HUES6 (cell line): ENCODE data around the gene IL17RA.

Experiments used
- H3K27ac ChIP-seq: 2 replicates; pipeline ENCODE4 v1.7.0; 2013; ENCODE audit warnings: low read depth, mild to moderate bottlenecking, low read length, inconsistent platforms
- H3K27me3 ChIP-seq: 2 replicates; pipeline ENCODE4 v1.6.1; 2013; ENCODE audit warnings: low read length; ENCODE audit not compliant: control insufficient read depth, insufficient read depth
- H3K36me3 ChIP-seq: 2 replicates; pipeline ENCODE4 v1.6.1; 2013; ENCODE audit warnings: low read length; ENCODE audit not compliant: control insufficient read depth, insufficient read depth
- H3K4me1 ChIP-seq: 2 replicates; pipeline ENCODE4 v1.6.1; 2013; ENCODE audit warnings: low read length; ENCODE audit not compliant: control insufficient read depth, insufficient read depth
- H3K4me3 ChIP-seq: 2 replicates; pipeline ENCODE4 v1.5.1; 2013; ENCODE audit warnings: low read depth, low read length
- H3K9ac ChIP-seq: one replicate; pipeline ENCODE4 v1.6.1; 2013; ENCODE audit warnings: mild to moderate bottlenecking, low read length
- H3K9me3 ChIP-seq: 2 replicates; pipeline ENCODE4 v1.6.1; 2013; ENCODE audit warnings: low read depth, low read length; ENCODE audit not compliant: control insufficient read depth, insufficient read depth

The IL17RA gene

DNA sequence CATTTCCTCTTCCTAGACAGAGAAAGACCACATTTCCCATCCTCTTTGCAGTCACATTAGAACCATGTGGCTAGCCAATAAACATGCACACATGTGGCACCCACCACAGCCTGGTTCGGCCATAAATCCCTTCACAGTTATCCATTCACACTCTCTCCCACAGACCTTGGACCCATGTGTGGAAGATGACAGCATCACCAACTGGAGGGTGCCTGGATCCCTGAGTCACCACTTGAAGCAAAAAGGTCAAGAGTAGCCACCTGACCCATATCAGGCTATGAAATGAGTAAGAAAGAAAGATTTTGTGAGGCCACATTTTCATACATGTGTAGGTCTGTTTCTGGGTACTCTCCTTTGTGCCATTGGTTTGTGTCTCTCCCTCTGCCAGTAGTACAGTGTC, 45.4 kb downstream of the IL17RA start:
- no peak overlapping the region for H3K4me3 ChIP-seq
- H3K36me3 ChIP-seq = 0 out of 2 replicates have a peak, but pooled peaks cover 3% of the 10 kb centered on the region
- no peaks in the 10 kb centered on the region for H3K9me3 ChIP-seq
- H3K27ac ChIP-seq = no peak overlapping the region
- H3K9ac ChIP-seq = no peak overlapping the region
- peaks cover 5% of the 10 kb centered on the region; the same call in 1 of the 2 replicates for H3K4me1 ChIP-seq
- no peaks in the 10 kb centered on the region for H3K27me3 ChIP-seq

DNA sequence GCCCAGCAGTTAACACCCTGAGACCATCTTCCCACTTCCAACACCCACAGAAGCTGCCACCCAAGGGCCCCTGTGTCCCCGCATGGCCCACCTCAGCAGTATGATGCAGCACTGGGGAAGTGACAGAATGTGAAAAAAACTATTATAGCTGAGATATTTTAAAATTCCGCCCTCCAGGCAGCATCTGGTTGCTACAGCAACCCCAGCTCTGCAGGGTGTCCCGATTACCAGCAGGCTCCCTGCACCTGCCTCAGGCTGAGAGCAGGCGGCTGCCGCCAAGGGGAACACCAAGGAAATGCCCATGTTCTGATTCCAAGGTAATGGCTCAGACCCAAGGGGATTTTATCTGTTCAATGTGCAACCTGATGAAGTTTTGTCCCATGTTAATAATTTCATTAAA, 46.9 kb downstream of the IL17RA start:
- H3K9ac ChIP-seq = no peak overlapping the region
- no peaks in the 10 kb centered on the region for H3K27me3 ChIP-seq
- no peaks in the 10 kb centered on the region for H3K9me3 ChIP-seq
- H3K4me3 ChIP-seq = no peak overlapping the region
- no peak overlapping the region for H3K27ac ChIP-seq
- H3K4me1 ChIP-seq = peaks cover 8% of the 10 kb centered on the region; the same call in 1 of the 2 replicates
- 0 out of 2 replicates have a peak, but pooled peaks cover 3% of the 10 kb centered on the region for H3K36me3 ChIP-seq

GRCh38 chr22:17132112-17132511, 47.3 kb downstream of the IL17RA start:
- Histone ChIP-seq H3K4me3 (no peak overlapping the region), H3K27ac (no peak overlapping the region), H3K27me3 (no peaks in the 10 kb centered on the region), H3K9ac (no peak overlapping the region), H3K36me3 (0 out of 2 replicates have a peak, but pooled peaks cover 6% of the 10 kb centered on the region), H3K9me3 (no peaks in the 10 kb centered on the region), H3K4me1 (peaks cover 8% of the 10 kb centered on the region; the same call in 1 of the 2 replicates)

GRCh38 chr22:17133137-17133536, 48.3 kb downstream of the IL17RA start:
- Histone ChIP-seq H3K4me3 (no peak overlapping the region), H3K36me3 (peaks cover 14% of the 10 kb centered on the region), H3K27ac (no peak overlapping the region), H3K4me1 (peaks cover 8% of the 10 kb centered on the region; the same call in 1 of the 2 replicates), H3K9ac (no peak overlapping the region), H3K9me3 (no peaks in the 10 kb centered on the region), H3K27me3 (no peaks in the 10 kb centered on the region)

GRCh38 chr22:17135153-17135760, 50.5 kb downstream of the IL17RA start:
- no peaks in the 10 kb centered on the region for H3K27me3 ChIP-seq
- peaks cover 8% of the 10 kb centered on the region; the same call in 1 of the 2 replicates for H3K4me1 ChIP-seq
- no peak overlapping the region for H3K9ac ChIP-seq
- no peak overlapping the region for H3K4me3 ChIP-seq
- no peaks in the 10 kb centered on the region for H3K9me3 ChIP-seq
- peaks cover 28% of the 10 kb centered on the region for H3K36me3 ChIP-seq
- no peak overlapping the region for H3K27ac ChIP-seq

GRCh38 chr22:17137170-17137569, 52.4 kb downstream of the IL17RA start:
- H3K9ac ChIP-seq = no peak overlapping the region
- peaks cover 47% of the 10 kb centered on the region for H3K36me3 ChIP-seq
- peaks cover 5% of the 10 kb centered on the region; the same call in 1 of the 2 replicates for H3K4me1 ChIP-seq
- H3K27me3 ChIP-seq = no peaks in the 10 kb centered on the region
- no peaks in the 10 kb centered on the region for H3K9me3 ChIP-seq
- H3K4me3 ChIP-seq = no peak overlapping the region
- H3K27ac ChIP-seq = no peak overlapping the region

DNA sequence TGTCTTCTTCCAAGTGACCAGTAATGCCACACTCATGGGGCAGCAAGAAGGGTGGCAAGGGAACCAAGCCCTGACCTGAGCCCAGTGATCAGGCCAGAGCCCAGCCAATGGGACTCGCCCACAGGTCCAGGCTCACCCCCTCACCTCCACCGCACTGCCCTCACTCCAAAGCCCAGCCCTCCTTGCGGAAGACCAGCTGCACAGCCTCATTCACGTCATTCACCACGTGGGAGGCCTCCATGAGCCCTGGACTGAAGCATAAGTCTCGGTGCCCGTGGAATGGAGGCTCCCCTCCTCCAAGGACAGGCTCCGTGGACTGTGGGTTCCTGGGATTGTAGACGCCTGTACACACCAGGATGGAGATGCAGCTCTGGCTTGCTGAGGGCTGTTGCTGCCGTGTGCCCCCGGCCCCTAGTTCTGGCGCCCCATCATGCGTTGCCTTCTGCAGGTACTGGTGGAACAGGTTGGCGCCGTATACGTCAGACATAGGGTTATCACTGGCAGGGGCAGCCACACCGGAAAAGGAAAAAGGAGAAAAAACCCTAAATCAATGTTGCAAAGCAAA, 53.1 kb downstream of the IL17RA start:
- Histone ChIP-seq H3K4me3 (no peak overlapping the region), H3K9ac (no peak overlapping the region), H3K27me3 (no peaks in the 10 kb centered on the region), H3K9me3 (no peaks in the 10 kb centered on the region), H3K4me1 (peaks cover 4% of the 10 kb centered on the region; the same call in 1 of the 2 replicates), H3K27ac (no peak overlapping the region), H3K36me3 (peaks cover 55% of the 10 kb centered on the region)

DNA sequence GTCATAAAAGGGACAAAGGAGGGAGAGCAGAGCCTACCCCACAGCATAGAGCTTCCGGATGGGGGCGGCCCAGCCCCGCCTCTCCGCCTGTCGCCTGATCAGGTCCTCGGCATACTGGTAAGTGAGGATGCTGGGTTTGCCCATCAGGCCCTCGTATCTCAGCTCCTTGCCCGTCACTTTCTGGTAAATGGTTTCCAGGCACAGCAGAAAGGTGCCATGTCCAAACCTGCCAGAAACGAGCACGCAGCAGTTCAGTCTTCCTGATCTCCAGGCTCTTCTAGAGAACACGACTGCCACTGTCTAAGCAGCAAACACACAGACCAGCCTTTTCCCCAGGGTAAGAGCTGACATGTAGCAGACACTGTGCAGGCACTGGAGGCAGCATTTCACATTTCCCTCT, 53.7 kb downstream of the IL17RA start:
- Histone ChIP-seq H3K27me3 (no peaks in the 10 kb centered on the region), H3K36me3 (peaks cover 58% of the 10 kb centered on the region), H3K4me1 (peaks cover 4% of the 10 kb centered on the region; the same call in 1 of the 2 replicates), H3K4me3 (no peak overlapping the region), H3K27ac (no peak overlapping the region), H3K9ac (no peak overlapping the region), H3K9me3 (no peaks in the 10 kb centered on the region)

- Histone ChIP-seq H3K4me3 (no peak overlapping the region), H3K36me3 (peaks cover 68% of the 10 kb centered on the region), H3K27me3 (no peaks in the 10 kb centered on the region), H3K9me3 (no peaks in the 10 kb centered on the region), H3K27ac (no peak overlapping the region), H3K4me1 (peaks cover 4% of the 10 kb centered on the region; the same call in 1 of the 2 replicates), H3K9ac (no peak overlapping the region)
These were observed 55.2 kb downstream of the IL17RA start for GRCh38 chr22:17140022-17140421.

GRCh38 chr22:17140826-17141766, 56.3 kb downstream of the IL17RA start:
- Histone ChIP-seq H3K9ac (no peak overlapping the region), H3K4me1 (no peaks in the 10 kb centered on the region), H3K9me3 (no peaks in the 10 kb centered on the region), H3K4me3 (no peak overlapping the region), H3K27me3 (no peaks in the 10 kb centered on the region), H3K27ac (no peak overlapping the region), H3K36me3 (peaks cover 75% of the 10 kb centered on the region)

- Histone ChIP-seq H3K4me3 (no peak overlapping the region), H3K9me3 (no peaks in the 10 kb centered on the region), H3K27me3 (no peaks in the 10 kb centered on the region), H3K9ac (no peak overlapping the region), H3K27ac (no peak overlapping the region), H3K4me1 (no peaks in the 10 kb centered on the region), H3K36me3 (peaks cover 76% of the 10 kb centered on the region)
These were observed 58.3 kb downstream of the IL17RA start for GRCh38 chr22:17143101-17143500.
